ENCODE results near the gene JAZF1. TPM values are rescaled to one million over a fixed set of nuclear protein-coding genes. Genes with fewer than 3 reads are reported as not detected.
A peak's percentile ranks its signal among the peaks of the same experiment; 100 is the strongest.

JAZF1 gene
- total and polyA plus RNA-seq, 9 of the 15 experiments (the other 6 are each of a cell fraction or from before 2014, with no cell fraction given) = 0.04 to 0.64 (median 0.11) TPM; not detected in 3

DNA sequence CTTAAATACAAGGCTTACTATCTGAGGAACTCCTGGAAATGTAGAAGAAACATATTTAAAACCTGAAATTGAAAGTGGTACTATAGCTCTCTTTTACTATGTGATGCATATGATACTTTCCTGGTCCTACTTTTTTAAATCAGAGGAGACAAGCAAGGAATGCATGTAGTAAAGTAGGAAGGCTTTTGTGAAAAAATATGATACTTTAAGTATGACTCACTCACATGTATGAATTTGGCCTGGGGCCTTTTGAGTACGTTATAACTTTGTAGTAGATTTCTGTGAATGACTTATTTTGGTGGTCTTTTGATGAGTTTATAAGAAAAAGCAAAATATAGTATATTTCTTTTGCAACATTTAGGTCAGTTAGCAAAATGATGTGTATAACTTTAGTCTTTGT is 386.8 kb downstream of the JAZF1 start (continued):
- no peak for TF ChIP-seq STAT5A (IDR thresholded peaks at IDR 0.05; ENCODE audit: borderline replicate concordance, low read length)

DNA sequence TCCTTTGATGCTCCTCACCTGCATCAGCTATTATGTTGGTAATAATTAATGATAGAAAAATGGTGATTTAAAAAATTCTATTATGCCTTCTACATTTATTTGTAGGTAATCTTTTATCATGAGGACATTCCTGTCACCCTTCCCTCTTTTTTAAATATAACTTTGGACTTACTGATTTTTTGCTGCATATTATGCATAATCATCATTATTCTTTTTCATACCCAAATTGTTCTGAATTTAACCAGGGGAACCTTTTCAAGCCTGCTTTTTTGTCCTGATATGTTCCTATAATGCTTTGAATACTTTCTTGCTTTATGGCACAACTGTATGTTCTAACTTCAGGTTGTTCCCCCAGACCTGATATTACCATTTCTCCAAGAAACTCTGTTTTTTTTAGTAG is 392.2 kb downstream of the JAZF1 start:
- Histone ChIP-seq H3K4me1 (replicated peaks in 1 of 2; ENCODE audit: control insufficient read depth in 2 of 2, insufficient read depth in 2 of 2, low read length in 2 of 2) (no peaks in the 10 kb centered on the region; a peak in 1 of 5 replicates), H4K20me1 (replicated peaks; ENCODE audit: control insufficient read depth, insufficient read depth, low read length) (no peaks in the 10 kb centered on the region), H3K36me3 (ENCODE audit: control insufficient read depth, insufficient read depth, low read length) (peaks cover 44% of the 10 kb centered on the region), H3K4me2 (ENCODE audit: insufficient read depth, low read length) (no peak overlapping the region), H3K27me3 (ENCODE audit: control insufficient read depth in 2 of 2, insufficient read depth in 2 of 2, low read length in 2 of 2) (no peaks in the 10 kb centered on the region), H3K9me1 (ENCODE audit: control insufficient read depth, insufficient read depth, low read length) (no peaks in the 10 kb centered on the region), H3K27ac (ENCODE audit: extremely low read depth, low read depth, low read length) (no peak overlapping the region), H3K9ac (ENCODE audit: insufficient read depth in 1 of 2, low read depth in 2 of 2, low read length in 2 of 2) (no peak overlapping the region), H3K4me3 (no peak overlapping the region), H3K9me3 (replicated peaks; ENCODE audit: control insufficient read depth, insufficient read depth, low read depth, low read length) (no peaks in the 10 kb centered on the region), H3K79me2 (ENCODE audit: control insufficient read depth, insufficient read depth, low read length) (no peaks in the 10 kb centered on the region), H2AFZ (ENCODE audit: low read depth, low read length) (no peak overlapping the region)
- no peak for TF ChIP-seq HDAC3 (IDR thresholded peaks at IDR 0.05; ENCODE audit: borderline replicate concordance, partially characterized antibody)
- TF ChIP-seq ZBTB2 (IDR thresholded peaks at IDR 0.05) = no peak
- TF ChIP-seq C11orf30 (IDR thresholded peaks at IDR 0.05; ENCODE audit: low read depth) = peak; percentile 73
- peak; percentile 17; the same call in 1 of the 2 replicates for TF ChIP-seq MAFF (IDR thresholded peaks at IDR 0.05; ENCODE audit: low read length)
- peak; percentile 82 for TF ChIP-seq ZNF316 (IDR thresholded peaks at IDR 0.05)
- no peak for TF ChIP-seq SP2 (IDR thresholded peaks at IDR 0.05; ENCODE audit: extremely low read depth, low read depth, low read length, poor library complexity, severe bottlenecking)
- TF ChIP-seq NEUROD1 (IDR thresholded peaks at IDR 0.05; ENCODE audit: borderline replicate concordance, low read depth, low read length, partially characterized antibody) = no peak
- no peak for TF ChIP-seq PHB2 (IDR thresholded peaks at IDR 0.05; ENCODE audit: low read depth)
- TF ChIP-seq ZNF561 (CRISPR knock-in tag; conservative IDR thresholded peaks at IDR 0.05) = no peak
- ChIA-PET POLR2A (no interaction called here), CTCF (ENCODE audit: low intra/inter-chr PET ratio) (no interaction called here)
- no peak for FAIRE-seq
- intact Hi-C loops (cut with micrococcal nuclease) = loop anchor here (10.0 kb wide), 1 partner anchor 236 kb away; no protein-coding TSS in a partner anchor
- DNase-seq (ENCODE audit: extremely low read depth in 1 of 4, low spot score in 3 of 4) = no peak
- in situ Hi-C loops (cut with MboI) = no loop called here
- BruUV-seq (replicated peaks) = no TSS peak
- ATAC-seq = no peak

Data from K562 (cell line).